NCI-H345 treated with DMSO at 0.1 percent for 48 hours (cell line): ENCODE data around the gene SLC46A2.

Experiments used
- DNase-seq: peaks from one replicate; lab custom pipeline; 2025; ENCODE audit not compliant: unreplicated experiment; lab: John Stamatoyannopoulos, UW

SLC46A2 gene

DNA sequence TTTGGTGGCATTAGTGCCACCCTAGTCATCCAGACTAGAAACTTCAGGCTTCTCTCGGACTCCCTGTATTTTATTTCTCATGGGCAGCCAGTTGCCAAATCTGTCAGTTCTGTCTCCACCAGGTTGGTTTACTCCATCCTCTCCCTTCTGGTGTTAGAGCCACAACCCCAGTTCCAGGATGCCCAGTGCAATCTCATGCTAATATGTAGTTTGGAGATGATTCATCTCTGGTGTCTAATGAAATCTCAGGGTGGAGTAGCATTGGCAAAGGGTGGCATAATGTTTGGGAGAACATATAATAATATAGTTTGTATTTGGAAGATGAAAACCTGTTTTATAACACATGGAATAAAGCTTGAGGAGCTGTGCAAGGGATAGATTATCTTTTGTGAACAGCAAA, 30.2 kb downstream of the SLC46A2 start:
- no peak for DNase-seq

DNA sequence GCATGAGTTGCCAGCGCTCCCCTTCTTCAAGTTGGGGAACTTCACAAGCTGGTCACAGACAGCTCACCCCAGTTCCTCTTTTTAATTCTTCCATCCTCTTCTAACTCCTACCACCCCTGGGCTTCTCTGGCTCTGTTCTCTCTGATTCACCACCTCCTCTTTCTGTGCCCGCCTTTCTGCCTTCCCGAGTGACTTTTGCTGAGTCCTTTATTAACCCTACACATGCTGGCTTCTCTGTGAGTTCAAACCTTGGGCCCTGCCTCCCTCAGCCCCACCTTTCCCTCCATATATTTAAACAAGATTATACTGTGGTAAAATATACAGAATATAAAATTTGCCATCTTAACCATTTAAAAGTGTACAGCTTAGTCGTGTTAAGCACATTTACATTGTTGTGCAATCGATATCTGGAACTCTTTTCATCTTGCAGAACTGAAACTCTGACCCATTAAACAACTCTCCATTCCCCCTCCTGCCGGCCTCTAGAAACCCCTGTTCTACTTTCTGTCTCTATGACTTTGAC, 32.0 kb downstream of the SLC46A2 start:
- DNase-seq: no peak

DNA sequence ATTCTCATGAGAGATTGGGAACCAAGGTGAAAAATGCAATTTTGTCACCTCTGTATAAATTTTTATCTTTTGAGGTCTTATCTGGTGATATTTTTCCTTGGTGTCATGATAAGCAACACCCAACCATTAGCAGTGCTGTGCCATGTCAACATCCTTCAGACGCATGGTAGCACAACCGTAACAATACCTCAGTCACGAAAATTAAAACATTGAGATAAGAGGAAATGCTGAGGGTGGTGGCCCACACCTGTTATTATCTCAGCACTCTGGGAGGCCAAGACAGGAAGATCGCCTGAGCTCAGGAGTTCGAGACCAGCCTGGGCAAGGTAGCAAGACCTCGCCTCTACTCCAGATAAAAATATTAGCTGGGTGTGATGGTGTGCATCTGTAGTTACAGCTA, 32.7 kb downstream of the SLC46A2 start:
- DNase-seq: no peak

DNA sequence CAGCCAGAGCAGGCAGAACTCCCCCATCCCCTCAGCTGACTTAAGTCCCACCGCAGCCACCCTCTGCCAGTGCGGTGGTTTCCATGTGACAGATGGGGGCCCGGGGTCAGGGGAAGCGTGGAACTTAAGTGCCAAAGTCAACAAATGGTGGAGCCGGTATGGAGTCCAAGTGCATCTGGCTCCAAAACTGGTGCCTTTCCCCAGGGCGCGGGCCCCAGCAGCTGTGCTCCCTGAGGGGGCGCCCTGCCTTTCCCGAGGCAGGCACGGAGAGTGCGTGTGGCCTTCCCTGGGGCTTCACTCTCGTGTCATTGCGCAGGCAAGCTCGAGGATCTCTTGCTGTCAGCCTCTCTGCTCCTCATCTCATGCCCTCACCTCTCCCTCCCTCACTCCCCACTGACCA, 33.8 kb downstream of the SLC46A2 start:
- DNase-seq: no peak

DNA sequence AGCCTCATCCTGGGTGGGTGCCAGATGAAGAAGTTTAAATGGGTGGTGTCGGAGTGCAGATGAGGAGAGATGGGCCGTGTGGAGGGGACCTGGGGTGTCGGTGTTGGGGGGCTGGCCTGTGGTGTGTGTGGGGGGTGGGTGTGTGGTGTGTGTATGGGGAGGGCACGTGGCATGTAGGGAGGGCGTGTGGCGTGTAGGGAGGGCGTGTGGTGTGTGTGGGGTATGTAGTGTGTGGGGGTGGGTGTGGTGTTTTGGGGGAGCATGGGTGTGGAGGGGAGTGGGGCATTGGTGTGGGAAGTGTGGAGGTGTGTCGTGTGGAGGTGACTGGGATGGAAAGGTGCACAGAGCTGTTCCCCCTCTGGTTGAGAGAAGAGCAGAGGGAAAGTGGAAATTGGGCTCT, 34.5 kb downstream of the SLC46A2 start:
- DNase-seq: no peak

DNA sequence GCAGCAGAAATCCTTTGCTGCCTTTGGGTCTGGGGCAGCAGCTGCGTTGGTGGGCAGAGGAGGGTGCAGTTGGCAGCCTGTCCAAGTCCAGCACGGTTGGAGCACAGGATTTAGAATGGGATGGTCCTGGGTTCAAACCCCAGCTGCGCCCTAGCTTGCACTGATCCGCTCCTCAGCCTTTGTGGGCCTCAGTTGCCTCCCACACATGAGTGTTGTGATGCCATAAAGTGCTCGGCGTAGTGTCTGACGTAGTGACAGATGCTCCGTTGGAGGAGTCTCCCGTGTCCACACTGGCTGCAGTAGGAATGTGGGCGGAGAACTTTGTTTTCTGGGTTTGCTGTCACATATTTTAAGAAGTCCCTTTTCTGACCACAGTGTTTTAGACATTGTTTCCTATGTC, 36.0 kb downstream of the SLC46A2 start:
- DNase-seq: no peak

DNA sequence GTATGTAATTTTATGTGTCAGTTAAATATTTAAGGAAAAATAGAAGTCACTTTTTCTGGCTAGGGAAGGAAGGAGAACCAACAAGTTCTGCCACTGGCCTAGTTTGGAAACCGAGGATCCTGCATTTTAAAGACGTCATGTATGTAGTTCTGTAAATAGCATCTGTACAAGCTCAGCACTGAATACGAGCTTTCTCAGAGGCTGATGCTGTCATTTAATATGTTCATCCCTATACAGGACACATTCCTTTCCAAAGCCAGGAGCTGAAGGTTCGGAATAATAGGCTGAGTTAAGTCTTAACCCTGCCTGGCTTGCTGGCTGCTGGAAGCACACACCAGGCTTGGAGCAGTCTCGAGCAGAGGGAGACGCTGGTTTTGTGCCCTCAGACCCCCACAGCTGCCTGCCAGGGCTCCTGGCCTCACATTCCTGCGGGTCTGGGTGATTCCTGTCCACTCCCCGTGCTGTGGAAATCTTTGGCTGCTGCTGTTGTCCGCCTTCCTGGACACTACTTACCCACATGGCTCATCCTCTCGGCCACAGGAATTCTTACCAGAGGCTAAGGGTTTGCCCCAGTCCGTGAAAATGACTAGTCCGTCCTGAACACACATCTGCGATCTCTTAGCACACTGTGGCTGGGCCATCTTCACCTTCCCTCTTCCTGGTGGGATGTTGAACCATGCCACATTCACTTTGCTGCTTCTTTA, 36.6 kb downstream of the SLC46A2 start:
- DNase-seq: no peak

DNA sequence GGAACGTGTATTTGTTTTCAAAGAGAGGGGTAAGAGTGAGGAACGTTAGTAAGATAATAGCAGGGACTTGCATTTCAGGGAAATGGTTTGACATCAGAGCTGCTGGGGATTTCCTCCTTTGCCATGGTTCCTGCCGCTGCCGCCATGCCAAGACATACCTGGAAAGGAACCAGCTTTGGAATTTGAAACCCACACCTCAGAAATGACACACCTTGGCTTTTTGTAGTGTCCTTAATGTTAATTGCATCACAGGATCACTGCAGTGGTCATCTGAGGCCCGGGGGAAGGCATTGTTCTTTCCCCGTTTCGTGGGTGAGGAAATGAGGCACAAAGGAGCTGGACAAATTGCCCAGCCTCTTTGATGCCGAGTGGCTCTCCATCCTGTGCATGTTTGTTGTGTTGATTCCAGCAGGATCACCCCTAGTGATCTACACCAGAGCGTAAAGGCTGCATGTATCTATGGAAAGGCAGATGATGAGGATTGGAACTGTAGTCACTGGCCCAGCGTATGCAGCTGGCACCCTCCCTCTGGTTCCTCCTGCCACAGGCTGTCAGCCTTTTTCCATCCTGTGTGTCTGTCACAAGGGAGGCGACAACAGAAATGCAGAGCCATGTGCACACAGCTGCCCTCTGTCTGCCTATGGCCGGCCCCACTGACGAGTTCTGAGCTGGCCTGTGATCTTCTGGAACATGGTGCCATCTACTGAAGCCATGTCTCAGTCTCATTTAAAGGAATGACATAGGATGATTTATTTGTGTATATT, 37.8 kb downstream of the SLC46A2 start:
- no peak for DNase-seq

DNA sequence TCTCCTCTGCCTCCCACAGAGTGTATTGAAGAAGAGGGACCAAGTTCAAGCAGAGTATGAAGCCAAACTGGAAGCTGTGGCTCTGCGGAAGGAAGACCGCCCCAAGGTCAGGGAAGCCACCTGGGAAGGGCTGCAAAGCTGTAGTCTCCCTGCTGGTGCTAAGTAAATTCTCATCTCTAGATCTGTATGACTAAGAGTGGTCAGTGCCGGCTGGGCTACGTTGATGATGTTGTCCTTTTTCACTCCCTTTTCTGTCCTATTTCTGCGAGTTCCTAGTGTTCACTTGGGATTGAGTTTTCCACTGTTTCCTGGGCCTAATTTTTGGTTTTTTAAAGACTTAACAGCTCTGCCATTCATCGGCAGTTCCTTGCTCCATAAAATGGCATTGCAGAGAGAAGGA, 39.8 kb downstream of the SLC46A2 start:
- no peak for DNase-seq

DNA sequence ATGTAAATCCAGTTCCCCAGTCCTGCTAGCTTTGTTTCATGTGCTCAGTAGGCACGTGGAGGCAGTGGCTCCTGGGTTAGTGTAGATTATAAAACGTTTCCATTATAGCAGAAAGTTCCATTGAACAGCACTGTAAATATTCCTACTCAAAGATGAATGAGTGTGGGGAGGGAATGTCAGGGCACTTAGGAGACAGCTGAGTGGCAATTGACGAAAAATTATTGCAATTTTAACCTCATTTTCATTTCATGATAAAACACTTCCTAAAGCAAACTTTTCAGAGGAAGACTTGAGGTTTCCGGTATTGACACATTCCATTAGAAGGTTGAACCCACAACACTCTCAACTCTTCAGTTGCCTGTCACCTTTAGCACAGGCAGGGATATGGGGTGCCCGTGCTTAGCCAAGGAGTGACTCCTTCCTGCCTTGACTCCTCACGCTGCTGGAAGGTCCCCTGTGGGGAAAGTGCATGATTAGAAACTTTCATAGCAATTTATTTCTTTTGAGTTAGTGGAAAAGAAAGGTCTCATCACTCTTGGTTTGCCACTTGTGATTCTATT, 41.2 kb downstream of the SLC46A2 start:
- DNase-seq: no peak

DNA sequence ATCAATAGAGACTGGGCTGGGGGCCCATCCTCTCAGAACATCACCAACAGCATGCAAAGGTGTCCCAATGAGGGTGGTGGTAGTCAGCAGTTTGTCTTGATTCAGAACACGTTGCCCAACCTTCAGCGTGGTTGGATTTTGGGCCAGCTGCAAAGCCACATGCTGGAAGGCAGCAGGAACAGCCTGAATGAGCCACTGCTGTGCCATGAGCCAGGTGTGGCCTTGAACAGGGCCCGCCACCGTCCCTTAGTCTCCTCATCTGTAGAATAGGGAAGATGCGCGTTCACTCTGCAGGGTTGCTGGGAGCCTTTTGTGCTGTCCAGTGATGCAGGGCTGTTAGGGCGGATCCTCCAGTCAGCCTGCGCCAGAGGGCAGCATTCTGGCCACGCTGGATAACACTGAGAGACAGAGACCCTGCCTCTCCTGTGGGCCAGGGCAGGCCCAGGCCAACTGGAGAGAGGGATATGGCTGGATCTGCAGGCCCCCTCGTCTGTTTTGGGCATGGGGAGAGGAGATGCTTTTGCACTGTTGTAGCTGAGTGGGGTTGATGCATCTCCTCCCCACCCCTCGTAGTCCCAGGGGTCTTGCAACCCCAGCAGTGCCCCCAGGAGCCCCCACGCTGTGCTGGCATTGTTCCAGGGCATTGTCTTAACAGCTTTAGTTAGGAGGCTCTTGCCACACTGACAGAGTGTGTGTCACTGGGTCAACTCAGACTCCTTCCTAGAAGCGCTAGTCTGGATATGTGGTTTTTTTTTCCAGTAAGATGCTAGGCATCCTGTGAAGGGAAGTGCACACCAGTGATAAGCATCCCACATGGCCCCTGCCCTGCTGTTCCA, 42.1 kb downstream of the SLC46A2 start:
- no peak for DNase-seq

DNA sequence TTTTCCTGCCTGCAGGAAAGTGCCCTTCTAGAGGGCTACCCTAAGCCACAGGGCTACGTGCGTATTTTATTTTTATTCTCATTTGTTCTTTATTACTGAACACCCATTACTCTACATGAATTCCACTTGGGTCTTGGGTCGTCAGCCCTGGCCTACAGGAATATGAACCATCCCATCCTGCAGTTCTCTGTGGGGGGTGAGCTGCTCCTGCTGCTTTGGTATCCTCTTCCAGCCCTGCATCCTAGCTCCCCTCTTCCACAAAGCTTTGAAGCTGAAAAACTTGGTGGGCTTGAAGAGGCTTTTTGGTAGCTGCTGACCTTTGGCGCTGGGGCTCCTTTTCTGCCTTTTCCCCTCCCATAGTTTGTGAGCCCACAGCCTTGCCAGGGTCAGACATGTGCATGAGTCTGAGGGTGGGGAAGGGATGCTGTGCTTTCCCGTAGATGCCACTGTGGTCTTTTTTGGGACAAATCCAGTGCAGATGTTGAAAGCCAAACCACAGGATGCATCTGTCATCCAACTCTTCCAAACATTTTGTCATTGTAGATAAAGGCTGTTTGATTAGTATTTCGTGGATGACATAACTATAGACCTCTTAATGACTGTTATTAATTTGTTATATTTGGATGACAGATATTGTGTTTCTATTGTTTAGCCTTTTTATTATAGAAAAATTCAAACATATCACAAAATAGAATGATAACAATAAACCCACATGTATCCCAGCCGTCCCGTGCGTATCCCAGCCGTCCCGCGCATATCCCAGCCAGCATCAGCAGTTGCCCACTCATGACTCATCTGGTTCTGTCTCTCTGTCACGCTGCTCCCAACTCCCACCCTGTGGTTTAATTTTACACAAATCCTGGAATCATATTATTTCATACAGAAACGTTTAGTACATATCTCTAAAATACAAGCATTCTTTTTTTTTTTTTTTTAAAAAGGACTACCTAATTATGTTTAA, 43.9 kb downstream of the SLC46A2 start:
- no peak for DNase-seq

DNA sequence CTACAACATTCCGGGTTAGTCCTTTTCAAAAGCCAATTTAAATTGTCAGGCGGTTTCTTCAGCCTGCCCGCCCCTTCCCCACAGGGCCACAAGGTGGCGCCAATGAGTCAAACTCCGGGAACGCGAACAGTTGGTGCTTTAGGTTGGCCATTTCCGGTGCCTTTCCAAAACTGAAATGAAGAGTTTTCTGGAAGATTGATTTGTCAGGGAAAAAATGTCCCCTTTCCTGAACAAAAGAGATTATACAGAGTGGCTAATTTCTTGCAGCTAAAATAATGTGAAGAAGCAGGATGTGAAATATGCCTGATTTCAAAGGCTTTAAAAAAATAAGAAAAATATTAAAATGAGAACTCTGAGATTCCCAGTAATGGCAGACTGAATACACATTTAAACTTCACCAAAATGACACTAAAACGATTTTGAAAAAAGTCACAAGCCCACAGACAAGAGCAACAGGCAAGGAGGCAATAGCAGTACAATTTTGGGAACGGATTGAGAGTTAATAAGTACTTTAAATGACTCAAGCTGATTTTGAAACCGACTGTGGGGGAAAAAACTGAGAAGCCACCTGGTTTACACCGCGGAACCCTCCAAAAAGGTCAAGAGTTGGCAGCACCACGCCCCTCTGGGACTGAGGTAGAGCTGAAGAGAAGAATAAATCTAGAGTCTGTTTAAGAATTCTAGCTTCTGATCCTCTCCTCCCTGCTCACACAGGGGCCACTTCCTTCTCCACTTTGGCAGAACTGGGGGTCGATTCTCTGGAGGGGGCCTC, 45.7 kb downstream of the SLC46A2 start:
- no peak for DNase-seq

DNA sequence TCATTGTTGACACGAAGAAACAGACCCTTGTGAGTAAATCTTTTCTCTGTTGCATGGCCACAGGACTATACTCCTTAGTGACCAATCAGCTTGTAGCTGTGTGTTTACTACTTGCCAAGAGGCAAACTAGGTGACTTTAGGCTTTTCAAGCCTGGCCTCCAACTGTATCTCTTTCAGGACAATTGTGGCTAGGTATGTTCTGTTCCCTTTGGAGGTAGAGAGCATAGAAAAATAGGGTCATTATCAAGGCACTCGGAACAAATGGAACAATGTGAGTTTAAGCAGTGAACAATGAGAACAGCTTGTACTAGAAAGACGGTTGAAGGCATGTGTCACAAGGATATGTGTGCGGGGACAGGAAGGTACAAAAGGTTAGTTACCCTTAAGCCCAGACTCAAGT, 48.1 kb downstream of the SLC46A2 start:
- DNase-seq: no peak

DNA sequence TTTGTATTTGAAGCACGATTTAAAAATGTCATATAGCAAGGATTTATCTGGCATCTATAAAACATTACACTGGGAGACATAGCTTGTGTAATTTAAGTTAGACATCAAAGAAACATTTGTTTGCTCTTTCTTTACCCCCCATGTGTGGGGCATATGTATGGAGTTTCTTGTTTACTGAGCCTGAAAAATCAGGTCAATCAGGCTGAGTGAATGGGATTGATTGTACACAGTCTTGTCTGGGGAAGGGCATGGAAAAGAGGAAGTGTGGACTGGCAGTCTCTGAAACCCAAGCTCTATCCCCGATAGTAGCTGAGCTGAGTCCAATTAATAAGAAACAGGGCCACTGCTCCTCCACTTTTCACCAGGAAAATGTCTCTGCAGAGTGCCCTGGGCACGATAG, 49.4 kb downstream of the SLC46A2 start:
- DNase-seq: no peak

DNA sequence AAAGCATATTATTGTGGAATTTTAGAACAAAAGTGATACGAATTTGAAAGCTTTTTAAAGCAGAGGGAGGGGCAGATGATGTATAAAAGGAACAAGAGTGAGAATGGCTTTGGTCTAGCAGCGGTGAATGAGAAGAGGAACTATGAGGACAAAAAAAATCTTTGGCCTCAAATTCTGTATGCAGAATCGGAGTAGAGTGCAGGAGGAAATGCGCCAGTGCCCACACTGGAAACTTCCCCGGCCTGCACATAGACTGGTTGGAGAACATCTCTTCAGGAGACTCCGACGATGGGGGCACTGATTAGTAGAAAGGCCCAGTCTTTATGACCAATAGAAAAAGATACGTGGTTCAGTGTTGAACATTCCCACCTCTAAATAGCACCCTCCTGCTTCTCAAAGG, 51.3 kb downstream of the SLC46A2 start:
- DNase-seq: no peak

DNA sequence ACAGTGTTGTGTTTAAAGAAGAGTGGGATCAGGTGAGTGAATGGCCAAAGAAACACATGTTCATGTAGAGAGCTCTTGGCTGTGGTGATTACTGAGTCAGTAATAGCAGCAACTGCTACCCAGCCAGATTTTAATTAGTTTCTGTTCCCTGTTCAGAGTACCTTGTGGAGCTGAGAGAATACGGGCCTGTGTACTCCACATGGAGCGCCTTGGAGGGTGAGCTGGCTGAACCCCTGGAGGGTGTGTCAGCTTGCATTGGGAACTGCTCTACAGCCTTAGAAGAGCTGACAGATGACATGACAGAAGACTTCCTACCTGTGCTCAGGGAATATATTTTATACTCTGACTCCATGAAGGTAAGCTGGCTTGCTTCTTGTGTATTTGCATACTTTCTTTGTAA, 52.3 kb downstream of the SLC46A2 start:
- DNase-seq: no peak

DNA sequence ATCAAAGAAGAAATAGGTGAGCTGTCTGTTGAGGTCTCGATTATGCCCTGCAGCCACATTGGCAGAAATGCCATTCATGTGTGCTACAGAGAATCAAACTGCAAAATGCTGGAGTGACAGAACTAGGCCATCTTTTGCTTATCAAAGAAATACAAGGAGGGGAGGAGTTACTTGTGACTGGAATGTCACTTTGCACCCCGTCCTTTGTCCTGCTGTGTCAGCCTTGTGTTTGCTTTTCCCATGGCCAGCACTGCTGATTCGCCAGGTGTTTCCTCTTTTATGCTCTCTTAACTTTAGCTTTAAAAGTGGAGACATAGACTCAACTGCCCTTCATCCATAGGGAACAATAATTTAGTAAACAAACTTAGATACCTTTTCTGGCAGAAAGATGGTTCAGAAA, 54.3 kb downstream of the SLC46A2 start:
- DNase-seq: peak; percentile 74

DNA sequence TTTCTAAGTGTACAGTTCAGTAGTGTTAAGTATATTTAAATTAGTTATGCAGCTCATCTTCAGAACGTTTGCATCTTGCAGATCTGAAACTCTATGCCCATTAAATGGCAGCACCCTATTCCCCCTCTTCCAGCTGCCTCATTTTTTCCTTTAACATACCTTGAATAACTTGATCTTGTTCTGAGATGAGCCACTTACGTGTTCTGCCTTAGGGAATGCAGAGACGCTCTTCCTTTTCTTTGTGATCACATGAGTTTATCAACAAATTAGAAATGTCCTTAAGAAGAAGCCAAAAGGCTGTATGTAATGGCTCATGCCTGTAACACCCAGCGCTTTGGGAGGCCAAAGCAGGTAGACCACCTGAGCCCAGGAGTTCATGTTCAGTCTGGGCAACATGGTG, 57.6 kb downstream of the SLC46A2 start:
- no peak for DNase-seq
